Measurements from ENCODE around the gene ZNF764.

Gene ZNF764

GRCh38 chr16:30515275-30515674 is 42.9 kb downstream of the ZNF764 start:
- Histone ChIP-seq H3K79me2 (ENCODE audit: insufficient read depth, low read length) (no peaks in the 10 kb centered on the region), H3F3A (ENCODE audit: low read depth) (no peaks in the 10 kb centered on the region), H3K9me3 (ENCODE audit: insufficient read depth, low read depth, low read length) (no peaks in the 10 kb centered on the region), H3K4me3 (ENCODE audit: low read length, poor library complexity, severe bottlenecking) (no peak overlapping the region), H2AFZ (ENCODE audit: low read length) (no peak overlapping the region), H3K4me2 (ENCODE audit: low read depth, low read length, poor library complexity, severe bottlenecking) (no peak overlapping the region), H3K36me3 (ENCODE audit: insufficient read depth, low read length) (peaks cover 22% of the 10 kb centered on the region; the same call in 1 of the 2 replicates), H3K9me2 (replicated peaks; ENCODE audit: low read depth, low read length) (no peaks in the 10 kb centered on the region), H3K27me3 (ENCODE audit: insufficient read depth, low read length, poor library complexity, severe bottlenecking) (no peaks in the 10 kb centered on the region), H3K4me1 (ENCODE audit: insufficient read depth, low read length, poor library complexity, severe bottlenecking) (peaks cover 9% of the 10 kb centered on the region), H3K9ac (ENCODE audit: low read depth, low read length, poor library complexity, severe bottlenecking) (no peak overlapping the region), H4K20me1 (ENCODE audit: insufficient read depth, low read length, poor library complexity, severe bottlenecking) (no peaks in the 10 kb centered on the region)
- TF ChIP-seq CTCF (conservative IDR thresholded peaks at IDR 0.05; ENCODE audit: low read length), result no peak
- TF ChIP-seq EZH2phosphoT487 (IDR thresholded peaks at IDR 0.05; ENCODE audit: borderline replicate concordance), result no peak

GRCh38 chr16:30511509-30511908 is 46.7 kb downstream of the ZNF764 start:
- H3K27me3 ChIP-seq (ENCODE audit: insufficient read depth, low read length, poor library complexity, severe bottlenecking), result no peaks in the 10 kb centered on the region
- no peak overlapping the region for H2AFZ ChIP-seq (ENCODE audit: low read length)
- H3K9me3 ChIP-seq (ENCODE audit: insufficient read depth, low read depth, low read length), result no peaks in the 10 kb centered on the region
- no peaks in the 10 kb centered on the region for H3K79me2 ChIP-seq (ENCODE audit: insufficient read depth, low read length)
- no peak overlapping the region for H3K4me2 ChIP-seq (ENCODE audit: low read depth, low read length, poor library complexity, severe bottlenecking)
- TF ChIP-seq EZH2phosphoT487 (IDR thresholded peaks at IDR 0.05; ENCODE audit: borderline replicate concordance) (no peak), CTCF (conservative IDR thresholded peaks at IDR 0.05; ENCODE audit: low read length) (no peak)
- H3K4me1 ChIP-seq (ENCODE audit: insufficient read depth, low read length, poor library complexity, severe bottlenecking), result no peaks in the 10 kb centered on the region
- no peak overlapping the region for H3K4me3 ChIP-seq (ENCODE audit: low read length, poor library complexity, severe bottlenecking)
- no peaks in the 10 kb centered on the region for H4K20me1 ChIP-seq (ENCODE audit: insufficient read depth, low read length, poor library complexity, severe bottlenecking)
- H3K9ac ChIP-seq (ENCODE audit: low read depth, low read length, poor library complexity, severe bottlenecking), result no peak overlapping the region
- peaks cover 25% of the 10 kb centered on the region; the same call in 1 of the 2 replicates for H3K36me3 ChIP-seq (ENCODE audit: insufficient read depth, low read length)
- no peaks in the 10 kb centered on the region for H3F3A ChIP-seq (ENCODE audit: low read depth)
- H3K9me2 ChIP-seq (replicated peaks; ENCODE audit: low read depth, low read length), result no peaks in the 10 kb centered on the region

- Histone ChIP-seq H3F3A (ENCODE audit: low read depth) (no peaks in the 10 kb centered on the region), H4K20me1 (ENCODE audit: insufficient read depth, low read length, poor library complexity, severe bottlenecking) (no peaks in the 10 kb centered on the region), H3K4me1 (ENCODE audit: insufficient read depth, low read length, poor library complexity, severe bottlenecking) (no peaks in the 10 kb centered on the region), H3K79me2 (ENCODE audit: insufficient read depth, low read length) (no peaks in the 10 kb centered on the region), H3K9me2 (replicated peaks; ENCODE audit: low read depth, low read length) (no peaks in the 10 kb centered on the region), H3K9me3 (ENCODE audit: insufficient read depth, low read depth, low read length) (no peaks in the 10 kb centered on the region), H2AFZ (ENCODE audit: low read length) (no peak overlapping the region), H3K4me2 (ENCODE audit: low read depth, low read length, poor library complexity, severe bottlenecking) (no peak overlapping the region), H3K4me3 (ENCODE audit: low read length, poor library complexity, severe bottlenecking) (no peak overlapping the region), H3K27me3 (ENCODE audit: insufficient read depth, low read length, poor library complexity, severe bottlenecking) (no peaks in the 10 kb centered on the region), H3K9ac (ENCODE audit: low read depth, low read length, poor library complexity, severe bottlenecking) (no peak overlapping the region), H3K36me3 (ENCODE audit: insufficient read depth, low read length) (peaks cover 25% of the 10 kb centered on the region; the same call in 1 of the 2 replicates)
- no peak for TF ChIP-seq CTCF (conservative IDR thresholded peaks at IDR 0.05; ENCODE audit: low read length)
- no peak for TF ChIP-seq EZH2phosphoT487 (IDR thresholded peaks at IDR 0.05; ENCODE audit: borderline replicate concordance)
Measured at GRCh38 chr16:30510376-30510938, 47.7 kb downstream of the ZNF764 start.
